ENCODE results near the gene LRRIQ4. TPM values are rescaled to one million over a fixed set of nuclear protein-coding genes. Genes with fewer than 3 reads are reported as not detected.

LRRIQ4 gene
- not detected for total RNA-seq

DNA sequence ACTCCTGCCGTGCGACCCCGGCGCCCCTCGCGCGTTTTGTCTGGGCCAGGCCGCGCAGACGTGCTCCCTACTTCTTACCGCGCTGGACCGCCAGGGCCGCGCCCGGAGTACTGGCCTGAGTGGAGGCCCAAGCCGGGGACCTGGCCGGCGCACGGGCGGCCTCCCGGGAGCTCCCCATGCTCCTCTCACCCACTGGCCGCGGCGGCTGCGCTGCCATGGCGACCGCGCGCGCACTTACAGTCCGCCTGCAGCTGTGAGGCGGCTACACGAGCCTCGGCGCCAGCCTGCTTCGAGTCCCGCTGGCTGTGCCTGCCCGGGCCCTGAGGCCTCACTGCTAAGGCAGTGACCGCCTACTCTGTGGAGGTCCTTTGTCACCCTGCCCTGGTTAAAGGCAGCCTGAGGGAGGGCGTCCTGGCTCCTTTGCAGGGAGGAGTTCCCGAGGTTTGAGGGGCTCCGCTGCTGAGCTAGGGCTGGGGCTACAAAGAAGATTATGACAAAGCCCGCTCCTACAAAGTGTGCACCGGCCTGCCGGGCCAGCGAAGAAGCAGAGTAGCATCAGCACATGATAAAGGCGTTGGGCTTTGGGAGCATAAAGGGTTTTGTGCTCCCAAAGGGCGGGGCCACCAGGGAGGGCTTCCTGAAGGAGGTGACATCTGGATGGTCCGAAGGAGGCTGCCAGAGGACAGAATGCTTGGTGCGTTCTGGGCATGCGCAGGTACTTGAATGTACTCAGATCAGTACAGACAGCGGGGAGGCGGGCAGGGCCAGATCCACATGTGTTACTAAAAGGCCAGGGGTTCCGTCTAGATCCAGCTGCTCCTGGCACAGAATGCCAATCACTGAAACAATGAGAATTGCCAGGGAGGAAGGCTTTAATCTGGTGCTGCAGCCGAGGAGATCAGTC is at the start of gene LRRIQ4, which contains the start of gene LRRC34:
TSS of gene LRRIQ4 (plus strand) at position 539 of the 904 bp plus-strand sequence. CDS start 9,052 bp downstream, outside the sequence.
TSS of gene LRRC34 (minus strand) at position 573 of the 904 bp plus-strand sequence. CDS start at position 217, 356 bp downstream.
- H3K36me3 ChIP-seq = no peaks in the 10 kb centered on the region
- peak within 1 kb of the TSS; percentile 82 to 91 for H3K4me3 ChIP-seq

DNA sequence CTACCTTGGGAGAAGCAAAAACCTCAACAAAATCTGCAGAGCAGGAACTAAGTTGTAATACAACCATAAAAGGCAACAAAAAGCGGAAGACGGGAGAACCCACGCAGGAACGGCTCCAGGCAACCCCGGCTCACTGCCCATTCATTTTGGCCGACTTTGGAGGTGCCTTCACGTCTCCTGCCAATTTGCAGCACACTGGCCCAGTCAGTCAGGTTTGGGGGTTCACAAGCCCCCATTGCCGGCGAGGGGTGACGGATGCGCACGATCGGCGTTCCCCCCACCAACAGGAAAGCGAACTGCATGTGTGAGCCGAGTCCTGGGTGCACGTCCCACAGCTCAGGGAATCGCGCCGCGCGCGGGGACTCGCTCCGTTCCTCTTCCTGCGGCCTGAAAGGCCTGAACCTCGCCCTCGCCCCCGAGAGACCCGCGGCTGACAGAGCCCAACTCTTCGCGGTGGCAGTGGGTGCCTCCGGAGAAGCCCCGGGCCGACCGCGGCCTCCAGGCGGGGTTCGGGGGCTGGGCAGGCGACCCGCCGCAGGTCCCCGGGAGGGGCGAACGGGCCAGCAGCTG is 48.3 kb upstream of the LRRIQ4 start:
- no peaks in the 10 kb centered on the region for H3K27me3 ChIP-seq
- peak; percentile 57 for ATAC-seq
- peaks cover 0 to 10% (median 2%) of the 10 kb centered on the region in 3 donors for H3K4me1 ChIP-seq
- H3K27ac ChIP-seq = peak overlapping the region; percentile 90 to 99 (median 94)
- TF ChIP-seq, protein P1, sequence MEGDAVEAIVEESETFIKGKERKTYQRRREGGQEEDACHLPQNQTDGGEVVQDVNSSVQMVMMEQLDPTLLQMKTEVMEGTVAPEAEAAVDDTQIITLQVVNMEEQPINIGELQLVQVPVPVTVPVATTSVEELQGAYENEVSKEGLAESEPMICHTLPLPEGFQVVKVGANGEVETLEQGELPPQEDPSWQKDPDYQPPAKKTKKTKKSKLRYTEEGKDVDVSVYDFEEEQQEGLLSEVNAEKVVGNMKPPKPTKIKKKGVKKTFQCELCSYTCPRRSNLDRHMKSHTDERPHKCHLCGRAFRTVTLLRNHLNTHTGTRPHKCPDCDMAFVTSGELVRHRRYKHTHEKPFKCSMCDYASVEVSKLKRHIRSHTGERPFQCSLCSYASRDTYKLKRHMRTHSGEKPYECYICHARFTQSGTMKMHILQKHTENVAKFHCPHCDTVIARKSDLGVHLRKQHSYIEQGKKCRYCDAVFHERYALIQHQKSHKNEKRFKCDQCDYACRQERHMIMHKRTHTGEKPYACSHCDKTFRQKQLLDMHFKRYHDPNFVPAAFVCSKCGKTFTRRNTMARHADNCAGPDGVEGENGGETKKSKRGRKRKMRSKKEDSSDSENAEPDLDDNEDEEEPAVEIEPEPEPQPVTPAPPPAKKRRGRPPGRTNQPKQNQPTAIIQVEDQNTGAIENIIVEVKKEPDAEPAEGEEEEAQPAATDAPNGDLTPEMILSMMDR (IDR thresholded peaks at IDR 0.05) = peak in 1 of 4 experiments; percentile 2
- TF ChIP-seq POLR2A (IDR thresholded peaks at IDR 0.05) (no peak), EP300 (IDR thresholded peaks at IDR 0.05) (no peak), POLR2AphosphoS5 (IDR thresholded peaks at IDR 0.05) (peak; percentile 60)
- no peaks in the 10 kb centered on the region for H3K9me3 ChIP-seq
- no peaks in the 10 kb centered on the region for H3K36me3 ChIP-seq
- H3K4me3 ChIP-seq = peak overlapping the region; percentile 80 to 87
- 0% methylated on average over 7 of the region's 46 CpGs; no CpG with 5 or more reads in 1 of the 2 donors for WGBS, 2 donors (ENCODE audit: low coverage in 1 of 2)

More for the DNA sequence above, at the start of gene LRRIQ4, which contains the start of gene LRRC34:
- TF ChIP-seq POLR2AphosphoS5 (IDR thresholded peaks at IDR 0.05) (no peak), POLR2A (IDR thresholded peaks at IDR 0.05) (no peak), EP300 (IDR thresholded peaks at IDR 0.05) (no peak)
- TF ChIP-seq, protein P1 (IDR thresholded peaks at IDR 0.05) = peak in 1 of 4 experiments; percentile 29
- 19 to 30% methylated on average over 3 to 9 of the region's 56 CpGs for WGBS, 2 donors (ENCODE audit: low coverage in 1 of 2)
- Histone ChIP-seq H3K27ac (peak within 1 kb of the TSS; percentile 44 to 85 (median 79)), H3K27me3 (no peaks in the 10 kb centered on the region), H3K9me3 (peaks cover 0 to 5% (median 0%) of the 10 kb centered on the region in 3 donors), H3K4me1 (peaks cover 0 to 45% (median 11%) of the 10 kb centered on the region in 3 donors)
- peak; percentile 89 for ATAC-seq

DNA sequence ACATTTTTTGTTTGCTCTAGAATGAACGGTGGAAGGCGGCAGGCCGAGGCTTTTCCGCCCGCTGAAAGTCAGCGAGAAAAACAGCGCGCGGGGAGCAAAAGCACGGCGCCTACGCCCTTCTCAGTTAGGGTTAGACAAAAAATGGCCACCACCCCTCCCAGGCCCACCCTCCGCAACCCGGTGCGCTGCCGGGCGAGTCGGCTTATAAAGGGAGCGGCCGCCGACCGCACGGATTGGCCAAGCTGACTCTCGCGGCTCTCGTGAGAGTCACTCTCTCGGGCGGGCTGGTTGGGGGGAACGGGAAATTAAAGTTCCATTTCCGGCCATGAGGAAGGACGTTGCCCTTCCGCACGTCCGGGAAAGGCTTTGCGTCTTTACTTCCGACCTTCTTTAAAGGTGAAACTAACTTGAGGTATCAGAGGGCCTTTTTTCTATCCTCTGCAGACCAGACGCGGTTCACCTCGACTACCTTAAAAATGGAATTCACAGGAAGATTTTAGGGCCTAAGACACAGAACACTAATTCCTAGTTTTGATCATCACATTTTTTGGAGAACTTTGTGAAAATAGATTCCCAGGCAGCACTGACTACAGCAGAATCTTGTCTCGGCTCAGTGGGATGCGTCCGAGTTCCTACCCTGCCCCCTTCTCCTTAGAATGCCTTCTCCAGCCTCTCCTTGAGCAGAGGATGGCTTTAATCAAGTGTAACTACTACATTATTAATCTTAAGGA is 47.6 kb upstream of the LRRIQ4 start, which contains the start of gene TERC:
TSS of gene TERC (minus strand) at position 179 of the 731 bp plus-strand sequence.
- H3K36me3 ChIP-seq = no peaks in the 10 kb centered on the region
- H3K9me3 ChIP-seq = no peaks in the 10 kb centered on the region
- TF ChIP-seq POLR2AphosphoS5 (IDR thresholded peaks at IDR 0.05) (peak; percentile 99), POLR2A (IDR thresholded peaks at IDR 0.05) (peak; percentile 97 to 99), EP300 (IDR thresholded peaks at IDR 0.05) (no peak)
- TF ChIP-seq, protein P1 (IDR thresholded peaks at IDR 0.05) = no peak
- WGBS, 2 donors (ENCODE audit: low coverage in 1 of 2) = 35 to 42% methylated on average over 6 to 7 of the region's 42 CpGs
- H3K4me3 ChIP-seq = peak within 1 kb of the TSS; percentile 80 to 87
- H3K27me3 ChIP-seq = no peaks in the 10 kb centered on the region
- H3K27ac ChIP-seq = peak within 1 kb of the TSS; percentile 90 to 99 (median 94)
- ATAC-seq = peak; percentile 96
- H3K4me1 ChIP-seq = peaks cover 0 to 10% (median 2%) of the 10 kb centered on the region in 3 donors

DNA sequence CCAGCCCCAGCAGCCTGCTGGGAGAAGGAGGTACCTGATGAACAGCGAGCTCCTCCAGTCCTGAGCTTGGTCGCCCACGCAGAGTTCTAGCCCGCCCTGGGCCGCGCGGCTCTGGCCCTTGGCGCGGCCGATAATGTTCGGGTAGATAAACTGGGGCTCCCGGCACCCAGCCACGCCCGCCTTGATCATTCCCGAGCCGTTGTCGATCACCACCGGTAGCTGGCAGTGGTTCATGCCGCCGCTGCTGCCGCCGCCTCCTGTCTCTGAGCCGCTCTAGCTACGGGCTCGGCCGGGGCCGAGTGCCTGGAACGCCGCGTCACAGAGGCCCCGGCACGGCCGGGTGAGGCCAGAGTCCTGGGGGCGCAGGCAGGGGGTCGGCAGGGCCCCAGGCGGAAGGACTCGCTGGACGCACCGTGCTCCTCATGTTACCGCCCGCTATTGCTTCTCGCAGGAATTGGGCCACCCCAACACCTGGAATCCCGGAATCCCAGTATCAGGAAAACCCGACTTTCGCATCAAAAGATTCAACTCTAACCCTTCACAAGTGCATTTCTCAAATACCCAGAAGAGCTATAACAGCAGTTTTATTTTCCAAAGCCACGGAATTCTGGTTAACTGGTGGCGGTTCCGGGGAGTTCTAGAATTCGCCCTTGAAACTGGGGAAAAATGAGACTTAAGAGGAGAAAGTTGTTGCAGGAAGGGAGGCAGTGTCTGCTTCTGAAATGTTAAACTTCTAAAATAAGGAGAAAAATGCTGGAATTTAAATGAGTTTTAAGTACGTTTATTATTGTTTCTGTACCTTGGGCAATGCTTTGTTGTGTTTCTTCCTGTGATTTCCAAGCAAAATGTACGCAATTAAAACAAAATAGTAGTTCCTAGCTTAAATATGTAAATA is 43.1 kb upstream of the LRRIQ4 start, which contains the start of gene ACTRT3:
TSS of gene ACTRT3 (minus strand) at position 275 of the 895 bp plus-strand sequence. CDS start at position 234, 41 bp downstream.
- peak; percentile 46 to 48 for TF ChIP-seq POLR2A (IDR thresholded peaks at IDR 0.05)
- peak; percentile 10 for TF ChIP-seq POLR2AphosphoS5 (IDR thresholded peaks at IDR 0.05)
- TF ChIP-seq, protein P1 (IDR thresholded peaks at IDR 0.05) = peak in 1 of 4 experiments; percentile 13
- no peak for TF ChIP-seq EP300 (IDR thresholded peaks at IDR 0.05)
- WGBS, 2 donors (ENCODE audit: low coverage in 1 of 2) = 0 to 12% methylated on average over 6 to 14 of the region's 51 CpGs

More for the DNA sequence above, 43.1 kb upstream of the LRRIQ4 start, which contains the start of gene ACTRT3:
- no peaks in the 10 kb centered on the region for H3K27me3 ChIP-seq
- no peaks in the 10 kb centered on the region for H3K36me3 ChIP-seq
- no peaks in the 10 kb centered on the region for H3K9me3 ChIP-seq
- peak within 1 kb of the TSS; percentile 81 to 93 (median 88) for H3K27ac ChIP-seq
- H3K4me1 ChIP-seq = peaks cover 6 to 15% (median 8%) of the 10 kb centered on the region in 3 donors
- H3K4me3 ChIP-seq = peak within 1 kb of the TSS; percentile 56 to 71
- ATAC-seq = peak; percentile 30
